PC-9 (cell line): ENCODE results near the gene RAET1L.

ENCODE experiments used
- EZH2 ChIP-seq: fragments of 200-600 bp; sonication (generic); IDR thresholded peaks from 2 replicates; pipeline ENCODE4 v1.8.0; 2017; ENCODE audit warnings: antibody characterized with exemption, low read depth
- TF ChIP-seq, protein P1 (sequence below): fragments of 200-600 bp; sonication (generic); conservative IDR thresholded peaks from 2 replicates; pipeline ENCODE4 v1.6.1; 2017; ENCODE audit warnings: mixed run types, antibody characterized with exemption, mild to moderate bottlenecking, moderate library complexity

DNA sequence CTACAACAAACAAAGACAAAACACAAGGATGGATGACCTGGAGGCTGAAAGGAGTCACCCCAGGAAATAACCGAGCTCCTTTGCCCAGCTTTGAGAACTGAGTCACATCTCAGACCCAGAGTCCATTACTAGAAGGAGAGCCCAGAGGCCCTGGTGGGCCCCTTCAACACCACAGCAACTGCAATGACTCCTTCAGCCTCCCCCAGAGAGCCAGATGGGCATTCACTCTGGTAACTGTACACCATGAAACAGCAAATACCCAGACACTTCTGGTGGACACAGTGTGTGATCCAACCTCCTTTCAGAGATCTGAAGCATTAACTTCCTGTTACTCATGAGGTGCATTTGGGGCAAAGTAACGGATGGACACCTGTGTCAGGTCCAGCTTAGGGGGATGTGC lies 22.6 kb downstream of the RAET1L start:
- TF ChIP-seq, protein P1, sequence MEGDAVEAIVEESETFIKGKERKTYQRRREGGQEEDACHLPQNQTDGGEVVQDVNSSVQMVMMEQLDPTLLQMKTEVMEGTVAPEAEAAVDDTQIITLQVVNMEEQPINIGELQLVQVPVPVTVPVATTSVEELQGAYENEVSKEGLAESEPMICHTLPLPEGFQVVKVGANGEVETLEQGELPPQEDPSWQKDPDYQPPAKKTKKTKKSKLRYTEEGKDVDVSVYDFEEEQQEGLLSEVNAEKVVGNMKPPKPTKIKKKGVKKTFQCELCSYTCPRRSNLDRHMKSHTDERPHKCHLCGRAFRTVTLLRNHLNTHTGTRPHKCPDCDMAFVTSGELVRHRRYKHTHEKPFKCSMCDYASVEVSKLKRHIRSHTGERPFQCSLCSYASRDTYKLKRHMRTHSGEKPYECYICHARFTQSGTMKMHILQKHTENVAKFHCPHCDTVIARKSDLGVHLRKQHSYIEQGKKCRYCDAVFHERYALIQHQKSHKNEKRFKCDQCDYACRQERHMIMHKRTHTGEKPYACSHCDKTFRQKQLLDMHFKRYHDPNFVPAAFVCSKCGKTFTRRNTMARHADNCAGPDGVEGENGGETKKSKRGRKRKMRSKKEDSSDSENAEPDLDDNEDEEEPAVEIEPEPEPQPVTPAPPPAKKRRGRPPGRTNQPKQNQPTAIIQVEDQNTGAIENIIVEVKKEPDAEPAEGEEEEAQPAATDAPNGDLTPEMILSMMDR, result no peak
- no peak for TF ChIP-seq EZH2
